ENCODE measurements around the gene CLPTM1.

Gene CLPTM1

DNA sequence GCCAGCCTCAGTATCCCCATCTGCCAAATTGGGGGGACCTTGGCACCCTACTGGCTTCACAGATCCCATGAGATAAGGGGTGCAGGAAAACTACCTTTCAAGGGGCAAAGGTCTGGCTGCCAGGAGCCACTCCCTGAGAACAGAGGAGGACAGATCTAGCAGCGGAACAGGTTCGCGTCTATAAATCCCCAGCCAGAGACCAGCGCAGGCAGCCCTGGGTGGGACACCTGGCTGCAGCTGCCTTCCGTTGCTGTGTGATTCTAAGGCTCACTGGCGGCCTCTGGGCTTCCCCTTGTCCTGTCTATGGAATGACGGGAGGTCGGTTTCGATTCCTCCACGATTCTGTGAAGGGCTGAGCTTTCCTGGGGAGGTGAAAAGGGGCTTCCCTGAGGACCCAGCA lies 53.4 kb downstream of the CLPTM1 start:
- no peak for DNase-seq (ENCODE audit: low spot score)
- TF ChIP-seq CTCF (IDR thresholded peaks at IDR 0.05), result no peak
- Histone ChIP-seq H3K27ac (no peak overlapping the region), H3K4me3 (no peak overlapping the region)

DNA sequence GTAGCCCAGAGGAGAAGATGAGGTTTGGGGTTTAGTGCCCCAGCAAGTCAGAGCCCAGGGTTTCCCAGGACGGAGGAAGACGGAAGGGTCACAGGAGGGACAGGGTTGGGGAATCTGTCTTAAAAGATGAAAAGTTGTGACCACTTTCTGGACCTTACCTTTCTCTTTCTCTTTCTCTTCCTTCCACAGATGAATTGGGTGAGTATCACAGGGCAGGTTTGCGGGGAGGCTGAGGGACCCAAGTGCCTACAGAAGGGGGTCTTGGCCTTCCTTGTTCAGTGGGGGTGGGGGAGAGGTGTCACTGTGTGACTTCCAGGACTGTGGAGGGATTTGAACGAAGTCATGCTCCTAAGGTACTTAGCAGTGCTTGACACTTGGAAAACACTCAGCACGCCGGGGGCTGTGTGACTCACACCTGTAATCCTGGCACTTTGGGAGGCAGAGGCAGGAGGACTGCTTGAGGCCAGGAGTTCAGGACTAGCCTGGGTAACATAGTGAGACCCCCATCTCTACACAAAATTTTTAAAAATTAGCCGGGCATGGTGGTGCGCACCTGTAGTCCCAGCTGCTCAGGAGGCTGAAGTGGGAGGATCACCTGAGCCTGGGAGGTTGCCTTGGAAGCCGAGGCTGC lies 54.6 kb downstream of the CLPTM1 start:
- H3K27ac ChIP-seq, result no peak overlapping the region
- TF ChIP-seq CTCF (IDR thresholded peaks at IDR 0.05), result no peak
- DNase-seq (ENCODE audit: low spot score), result no peak
- no peak overlapping the region for H3K4me3 ChIP-seq

DNA sequence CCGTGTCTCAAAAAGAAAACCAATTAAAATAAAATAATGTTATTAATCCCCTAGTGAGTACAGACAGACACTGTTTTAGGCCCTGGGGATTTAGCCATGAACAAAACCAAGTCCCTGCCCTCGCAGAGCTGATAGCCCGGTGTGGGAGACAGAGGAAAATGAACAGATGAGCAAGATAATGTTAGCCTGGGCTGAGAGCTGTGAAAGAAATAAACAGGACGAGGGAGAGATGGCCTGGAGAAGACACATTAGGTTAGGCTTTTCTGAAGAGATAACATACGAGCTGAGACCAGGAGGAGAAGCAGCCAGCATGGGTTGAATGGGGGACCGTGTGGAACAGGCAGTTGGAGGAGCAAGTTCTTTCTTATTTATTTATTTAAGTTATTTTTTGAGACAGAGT lies 55.1 kb downstream of the CLPTM1 start:
- no peak for DNase-seq (ENCODE audit: low spot score)
- H3K27ac ChIP-seq, result no peak overlapping the region
- no peak for TF ChIP-seq CTCF (IDR thresholded peaks at IDR 0.05)
- H3K4me3 ChIP-seq, result no peak overlapping the region

DNA sequence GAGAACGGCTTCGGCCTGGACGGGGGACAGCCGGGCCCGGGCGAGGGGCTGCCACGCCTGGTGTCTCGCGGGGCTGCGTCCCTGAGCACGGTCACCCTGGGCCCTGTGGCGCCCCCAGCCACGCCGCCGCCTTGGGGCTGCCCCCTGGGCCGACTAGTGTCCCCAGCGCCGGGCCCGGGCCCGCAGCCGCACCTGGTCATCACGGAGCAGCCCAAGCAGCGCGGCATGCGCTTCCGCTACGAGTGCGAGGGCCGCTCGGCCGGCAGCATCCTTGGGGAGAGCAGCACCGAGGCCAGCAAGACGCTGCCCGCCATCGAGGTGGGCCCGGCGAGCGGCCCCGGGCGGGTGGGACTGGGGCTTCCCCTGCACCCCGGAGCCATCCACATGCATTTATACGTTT lies 56.8 kb downstream of the CLPTM1 start:
- TF ChIP-seq CTCF (IDR thresholded peaks at IDR 0.05), result no peak
- Histone ChIP-seq H3K27ac (no peak overlapping the region), H3K4me3 (no peak overlapping the region)
- no peak for DNase-seq (ENCODE audit: low spot score)

DNA sequence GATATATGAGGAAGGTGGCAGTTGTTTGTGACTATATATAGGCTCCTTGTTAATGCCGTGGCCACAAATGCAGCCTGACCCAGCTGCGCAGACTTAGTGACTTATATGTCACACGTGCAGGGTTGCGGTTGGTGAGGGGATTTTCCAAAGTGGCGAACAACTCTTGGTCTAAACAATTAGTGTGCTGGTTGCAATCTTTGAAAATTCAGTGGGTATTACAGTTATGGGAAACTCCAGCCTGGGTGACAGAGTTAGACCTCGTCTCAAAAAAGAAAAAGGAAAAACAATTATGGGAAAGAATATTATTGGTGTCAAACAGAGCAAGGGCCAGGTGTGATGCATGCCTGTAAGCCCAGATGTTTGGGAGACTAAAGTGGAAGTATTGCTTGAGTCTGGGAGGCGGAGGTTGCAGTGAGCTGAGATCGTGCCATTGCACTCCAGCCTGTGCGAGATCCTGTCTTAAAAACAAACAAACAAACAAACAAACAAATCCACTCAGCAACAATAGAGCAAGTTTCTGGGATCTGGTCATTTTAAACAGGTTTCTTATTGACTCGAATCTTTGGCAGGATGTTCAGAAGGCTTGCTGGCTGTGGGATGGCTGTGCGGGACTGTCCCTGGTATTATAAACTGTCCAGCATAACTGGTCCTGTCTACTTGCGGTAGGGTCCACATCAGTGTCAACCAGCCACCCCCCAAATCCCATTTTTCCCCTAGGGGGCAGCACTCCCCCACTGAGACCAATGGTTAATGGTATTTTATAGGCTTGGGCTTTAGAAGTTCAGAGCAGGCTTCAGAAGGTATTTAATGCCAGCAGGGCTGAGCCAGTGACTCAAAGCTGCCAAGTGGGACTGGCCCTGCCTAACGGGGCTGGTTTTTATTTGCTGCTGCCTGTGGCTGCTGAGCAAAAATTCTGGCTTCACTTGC lies 61.5 kb downstream of the CLPTM1 start:
- no peak for DNase-seq (ENCODE audit: low spot score)
- TF ChIP-seq CTCF (IDR thresholded peaks at IDR 0.05), result peak; percentile 40
- Histone ChIP-seq H3K27ac (no peak overlapping the region), H3K4me3 (no peak overlapping the region)

DNA sequence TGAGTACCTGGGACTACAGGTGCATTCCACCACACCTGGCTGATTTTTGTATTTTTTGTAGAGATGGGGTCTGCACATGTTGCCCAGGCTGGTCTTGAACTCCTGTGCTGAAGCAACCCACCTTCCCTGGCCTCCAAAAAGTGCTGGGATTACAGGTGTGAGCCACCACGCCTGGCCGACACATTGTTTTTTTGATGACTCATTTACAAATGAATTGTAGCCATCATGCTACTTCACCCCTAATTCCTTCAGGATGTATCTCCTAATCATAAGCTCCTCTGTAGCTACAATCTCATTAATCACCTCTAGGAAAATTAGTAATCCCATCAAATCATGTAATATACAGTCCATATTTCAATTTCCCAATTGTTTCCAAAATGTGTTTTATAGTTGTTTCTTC lies 64.0 kb downstream of the CLPTM1 start:
- Histone ChIP-seq H3K27ac (no peak overlapping the region), H3K4me3 (no peak overlapping the region)
- DNase-seq (ENCODE audit: low spot score), result no peak
- no peak for TF ChIP-seq CTCF (IDR thresholded peaks at IDR 0.05)

DNA sequence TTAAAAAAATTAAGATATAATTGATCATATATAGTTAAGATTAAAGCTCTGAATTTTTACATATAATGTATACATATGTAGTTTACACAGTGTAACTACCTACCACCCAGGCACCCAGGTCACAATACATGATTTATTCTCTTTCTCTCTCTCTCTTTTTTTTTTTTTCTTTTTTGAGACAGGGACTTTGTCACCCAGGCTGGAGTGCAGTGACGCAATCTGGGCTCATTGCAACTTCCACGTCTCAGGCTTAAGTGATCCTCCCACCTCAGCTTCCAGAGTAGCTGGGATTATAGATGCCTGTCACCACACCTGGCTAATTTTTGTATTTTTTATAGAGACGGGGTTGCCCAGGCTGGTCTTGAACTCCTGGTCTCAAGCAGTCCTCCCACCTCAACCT lies 64.9 kb downstream of the CLPTM1 start:
- DNase-seq (ENCODE audit: low spot score), result no peak
- no peak overlapping the region for H3K4me3 ChIP-seq
- TF ChIP-seq CTCF (IDR thresholded peaks at IDR 0.05), result no peak
- H3K27ac ChIP-seq, result no peak overlapping the region

All from coronary artery (tissue), 2 donors.